GM13976 (cell line): Measurements from ENCODE around the gene RUNX2.

Source experiments
- DNase-seq: peaks from one replicate; pipeline ENCODE4 v3.0.0; 2012; ENCODE audit warnings: low spot score
- in situ Hi-C: fragments of 300-500 bp; cut with MboI; formaldehyde crosslinking; loops from one replicate; pipeline ENCODE4 v1.12.0; 2022; ENCODE audit warnings: low sequenced_read_pairs, mixed read lengths, inconsistent platforms; ENCODE audit not compliant: unreplicated experiment
- TF ChIP-seq, protein P1 (sequence below): IDR thresholded peaks from 2 replicates; pipeline ENCODE4 v1.5.1; 2012; ENCODE audit warnings: borderline replicate concordance, mild to moderate bottlenecking; ENCODE audit not compliant: insufficient read depth; ENCODE audit errors: extremely low read depth, missing control alignments, control extremely low read depth

RUNX2 gene

DNA sequence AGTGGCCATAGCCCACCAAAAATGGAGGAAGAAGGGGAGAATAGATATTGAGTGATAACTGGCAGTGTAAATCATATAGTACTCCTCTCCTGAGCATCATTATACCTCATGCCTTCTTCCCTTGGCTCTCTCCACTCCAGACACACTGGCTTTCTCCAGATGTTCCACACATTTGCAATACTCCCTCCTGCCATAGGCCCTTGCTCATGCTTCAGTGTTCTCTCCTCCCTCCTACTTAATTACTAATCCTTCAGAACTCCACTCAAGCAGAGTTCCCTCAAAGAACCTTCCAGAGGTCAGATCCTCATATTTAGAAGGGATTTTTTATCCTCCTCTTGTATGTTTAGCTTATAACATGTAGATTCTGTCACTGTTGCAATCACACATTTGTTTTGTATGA lies 329.1 kb downstream of the RUNX2 start:
- TF ChIP-seq, protein P1, sequence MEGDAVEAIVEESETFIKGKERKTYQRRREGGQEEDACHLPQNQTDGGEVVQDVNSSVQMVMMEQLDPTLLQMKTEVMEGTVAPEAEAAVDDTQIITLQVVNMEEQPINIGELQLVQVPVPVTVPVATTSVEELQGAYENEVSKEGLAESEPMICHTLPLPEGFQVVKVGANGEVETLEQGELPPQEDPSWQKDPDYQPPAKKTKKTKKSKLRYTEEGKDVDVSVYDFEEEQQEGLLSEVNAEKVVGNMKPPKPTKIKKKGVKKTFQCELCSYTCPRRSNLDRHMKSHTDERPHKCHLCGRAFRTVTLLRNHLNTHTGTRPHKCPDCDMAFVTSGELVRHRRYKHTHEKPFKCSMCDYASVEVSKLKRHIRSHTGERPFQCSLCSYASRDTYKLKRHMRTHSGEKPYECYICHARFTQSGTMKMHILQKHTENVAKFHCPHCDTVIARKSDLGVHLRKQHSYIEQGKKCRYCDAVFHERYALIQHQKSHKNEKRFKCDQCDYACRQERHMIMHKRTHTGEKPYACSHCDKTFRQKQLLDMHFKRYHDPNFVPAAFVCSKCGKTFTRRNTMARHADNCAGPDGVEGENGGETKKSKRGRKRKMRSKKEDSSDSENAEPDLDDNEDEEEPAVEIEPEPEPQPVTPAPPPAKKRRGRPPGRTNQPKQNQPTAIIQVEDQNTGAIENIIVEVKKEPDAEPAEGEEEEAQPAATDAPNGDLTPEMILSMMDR = no peak
- DNase-seq = no peak
- in situ Hi-C loops = no loop called here

DNA sequence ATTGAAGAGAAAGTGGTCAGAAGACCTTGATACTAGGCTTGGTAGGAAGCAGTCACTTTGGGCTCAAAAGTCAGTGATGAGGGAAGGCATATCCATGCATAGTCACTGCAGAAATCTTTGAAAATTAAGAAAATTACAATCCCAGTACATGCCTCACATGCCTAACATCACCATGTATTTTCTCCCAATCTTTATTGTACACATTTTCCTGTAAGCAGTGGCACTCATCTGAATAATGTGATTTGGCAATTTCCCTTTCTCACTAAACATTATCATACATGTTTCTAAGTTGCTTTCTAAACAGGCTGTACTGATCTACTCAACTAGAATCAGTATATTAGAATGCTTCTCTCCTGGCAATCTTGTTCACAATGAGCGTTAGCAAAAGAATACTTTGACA lies 330.3 kb downstream of the RUNX2 start:
- in situ Hi-C loops = no loop called here
- no peak for DNase-seq
- TF ChIP-seq, protein P1 = no peak

DNA sequence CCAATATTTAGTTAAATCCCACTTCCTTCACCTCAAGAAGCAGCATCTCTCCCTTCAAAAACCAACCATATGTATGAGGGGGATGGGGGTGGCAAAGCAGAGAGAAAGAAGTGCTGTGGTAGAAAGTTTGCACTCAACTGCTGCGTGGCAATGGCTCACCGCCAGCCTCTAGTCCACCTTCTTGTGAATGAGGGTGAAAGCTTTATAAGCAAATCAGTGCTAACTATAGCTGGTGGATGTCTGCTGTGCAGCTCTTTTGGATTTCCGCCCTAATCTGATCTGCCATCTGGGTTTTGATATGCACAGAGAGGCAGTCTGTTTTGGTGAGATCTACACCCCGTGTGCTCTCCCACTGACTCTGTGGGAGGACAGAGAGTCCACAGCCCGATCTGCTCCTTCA lies 330.8 kb downstream of the RUNX2 start:
- no peak for DNase-seq
- TF ChIP-seq, protein P1 = no peak
- in situ Hi-C loops = no loop called here

DNA sequence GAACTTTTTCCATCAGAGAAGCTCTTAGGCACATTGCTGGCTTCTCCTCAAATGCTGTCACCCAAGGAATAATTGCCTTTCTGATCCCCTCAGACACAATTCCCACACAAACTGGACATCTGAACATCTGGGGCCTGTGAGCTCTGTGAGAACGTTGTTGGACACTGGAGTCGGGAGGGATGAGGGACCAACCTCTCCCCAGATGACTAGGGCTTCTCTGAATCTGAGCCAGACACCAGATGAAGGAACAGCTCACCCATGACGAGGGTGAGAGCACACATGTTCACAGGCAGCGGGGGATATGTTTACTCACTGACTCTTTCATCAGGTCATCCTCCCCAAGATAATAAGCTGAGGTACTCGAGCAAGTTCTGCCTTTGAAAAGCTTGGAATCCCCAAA lies 333.5 kb downstream of the RUNX2 start:
- no peak for DNase-seq
- in situ Hi-C loops = no loop called here
- TF ChIP-seq, protein P1 = no peak

DNA sequence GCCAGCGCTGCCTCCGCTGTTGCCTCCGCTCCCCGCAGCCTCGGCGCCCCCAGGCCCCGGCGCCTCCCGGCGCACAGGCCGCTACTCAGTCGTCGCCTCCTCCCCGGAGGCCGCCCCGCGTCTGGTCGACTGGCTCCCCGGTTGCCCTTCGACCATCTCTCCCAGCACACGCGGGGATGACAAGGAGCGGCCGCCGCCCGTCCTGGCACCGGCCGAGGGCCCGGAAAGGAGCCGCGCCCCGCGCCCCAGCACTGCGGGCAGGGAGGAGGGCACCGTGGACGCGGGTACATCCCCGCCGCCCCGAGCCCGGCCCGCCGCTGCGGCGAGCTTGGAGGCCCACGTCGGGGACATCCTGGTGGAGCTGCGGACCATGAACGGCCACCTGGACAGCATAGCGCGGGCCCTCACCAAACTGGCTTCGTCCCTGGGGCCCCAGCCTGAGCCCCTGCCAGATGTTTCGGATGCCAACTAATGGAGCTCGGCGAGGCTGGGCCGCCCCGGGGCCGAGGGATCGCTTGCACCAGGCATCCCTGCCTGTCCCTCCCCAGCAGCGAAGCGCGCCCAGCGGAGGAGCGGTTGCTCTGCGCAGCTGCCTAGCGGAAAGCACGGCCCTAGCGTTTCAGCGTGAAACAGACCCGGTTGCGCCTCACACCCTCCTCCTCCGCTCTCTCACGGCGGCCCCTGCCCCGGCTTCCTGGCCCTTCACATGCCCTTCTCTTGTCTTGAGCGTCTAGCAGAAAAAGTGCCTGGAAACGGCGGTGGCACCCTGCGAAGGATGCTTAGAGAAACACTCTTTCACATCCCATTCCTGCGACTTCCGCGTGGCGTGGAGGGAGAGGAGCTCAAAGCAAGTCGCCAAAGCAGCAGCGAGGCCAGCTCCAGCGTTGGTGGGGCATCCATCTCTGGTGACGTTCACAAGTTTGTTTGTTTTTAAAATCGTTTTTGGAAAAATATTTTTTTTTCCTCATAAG lies 335.4 kb downstream of the RUNX2 start:
- DNase-seq = no peak
- in situ Hi-C loops = no loop called here
- TF ChIP-seq, protein P1 = no peak

DNA sequence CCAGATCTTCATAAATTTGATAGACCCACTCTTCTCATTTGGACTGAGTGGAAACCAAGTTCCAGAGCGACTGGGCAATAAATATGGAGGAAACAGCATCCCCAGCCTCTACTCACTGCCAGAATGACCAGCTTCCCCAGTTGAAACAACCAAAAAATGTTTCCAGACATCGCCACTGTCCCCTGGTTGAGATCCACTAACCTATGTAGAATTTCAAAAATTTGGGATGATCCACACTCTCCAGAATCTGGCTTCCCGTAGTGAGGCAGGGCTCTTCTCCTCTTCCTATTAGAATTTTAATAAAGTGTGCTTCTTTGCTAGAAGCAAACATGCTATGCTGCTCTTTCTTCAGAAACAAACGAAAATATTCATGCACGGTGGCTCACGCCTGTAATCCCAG lies 336.6 kb downstream of the RUNX2 start:
- in situ Hi-C loops = no loop called here
- TF ChIP-seq, protein P1 = no peak
- no peak for DNase-seq
